Transverse colon (tissue), 4 donors: ENCODE results near the gene STON2.

Source experiments
- EP300 ChIP-seq: sonication (generic); formaldehyde crosslinking; IDR thresholded peaks from one replicate; pipeline ENCODE4 v1.6.1; 2017; ENCODE audit warnings: antibody characterized with exemption, low read depth
- POLR2AphosphoS5 ChIP-seq, 3 donors: sonication (generic); formaldehyde crosslinking; IDR thresholded peaks; one replicate each; pipeline ENCODE4 v1.6.1; 2016; ENCODE audit warnings: antibody characterized with exemption in 3 of 3
- TF ChIP-seq, protein P1 (sequence below), 5 experiments: fragments of 200-600 bp in 3 of 5; fragments of 450-650 bp in 2 of 5; sonication (generic) in 3 of 5; IDR thresholded peaks; 1 replicate in 2 of 5; 2 replicates in 3 of 5; pipeline ENCODE4 v1.5.1; 2016 to 2017; ENCODE audit warnings: antibody characterized with exemption in 5 of 5, inconsistent platforms in 3 of 5, mild to moderate bottlenecking in 2 of 5, moderate library complexity in 1 of 5

DNA sequence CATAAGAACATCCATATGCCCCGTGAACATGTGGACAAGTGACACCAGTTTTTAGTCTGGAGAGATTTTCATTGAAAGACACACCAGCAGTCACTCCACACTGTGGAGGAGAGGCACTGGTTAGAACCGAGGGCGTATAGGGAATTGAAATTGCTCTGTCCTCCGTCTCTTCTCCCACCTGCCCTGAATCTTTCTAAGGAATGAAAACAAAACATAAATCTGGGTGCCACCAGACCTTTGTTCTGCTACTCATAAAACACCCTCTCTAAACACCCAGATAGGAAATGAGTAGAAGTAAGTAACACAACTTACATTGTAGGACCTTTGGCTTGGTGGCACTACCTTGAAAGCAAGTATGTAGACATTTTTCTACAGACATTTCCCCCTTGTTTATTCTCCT, 37.1 kb upstream of the STON2 start:
- TF ChIP-seq, protein P1, sequence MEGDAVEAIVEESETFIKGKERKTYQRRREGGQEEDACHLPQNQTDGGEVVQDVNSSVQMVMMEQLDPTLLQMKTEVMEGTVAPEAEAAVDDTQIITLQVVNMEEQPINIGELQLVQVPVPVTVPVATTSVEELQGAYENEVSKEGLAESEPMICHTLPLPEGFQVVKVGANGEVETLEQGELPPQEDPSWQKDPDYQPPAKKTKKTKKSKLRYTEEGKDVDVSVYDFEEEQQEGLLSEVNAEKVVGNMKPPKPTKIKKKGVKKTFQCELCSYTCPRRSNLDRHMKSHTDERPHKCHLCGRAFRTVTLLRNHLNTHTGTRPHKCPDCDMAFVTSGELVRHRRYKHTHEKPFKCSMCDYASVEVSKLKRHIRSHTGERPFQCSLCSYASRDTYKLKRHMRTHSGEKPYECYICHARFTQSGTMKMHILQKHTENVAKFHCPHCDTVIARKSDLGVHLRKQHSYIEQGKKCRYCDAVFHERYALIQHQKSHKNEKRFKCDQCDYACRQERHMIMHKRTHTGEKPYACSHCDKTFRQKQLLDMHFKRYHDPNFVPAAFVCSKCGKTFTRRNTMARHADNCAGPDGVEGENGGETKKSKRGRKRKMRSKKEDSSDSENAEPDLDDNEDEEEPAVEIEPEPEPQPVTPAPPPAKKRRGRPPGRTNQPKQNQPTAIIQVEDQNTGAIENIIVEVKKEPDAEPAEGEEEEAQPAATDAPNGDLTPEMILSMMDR (IDR thresholded peaks at IDR 0.05), result no peak
- no peak for TF ChIP-seq EP300
- no peak for TF ChIP-seq POLR2AphosphoS5 (IDR thresholded peaks at IDR 0.05)
